Glomerular visceral epithelial cell (primary cell): Measurements from ENCODE around the gene MAP3K21.
A peak's percentile ranks its signal among the peaks of the same experiment; 100 is the strongest.

ENCODE experiments used
- DNase-seq: peaks from one replicate; pipeline ENCODE4 v3.0.0-alpha.2; 2016; ENCODE audit errors: extremely low spot score

MAP3K21 gene

DNA sequence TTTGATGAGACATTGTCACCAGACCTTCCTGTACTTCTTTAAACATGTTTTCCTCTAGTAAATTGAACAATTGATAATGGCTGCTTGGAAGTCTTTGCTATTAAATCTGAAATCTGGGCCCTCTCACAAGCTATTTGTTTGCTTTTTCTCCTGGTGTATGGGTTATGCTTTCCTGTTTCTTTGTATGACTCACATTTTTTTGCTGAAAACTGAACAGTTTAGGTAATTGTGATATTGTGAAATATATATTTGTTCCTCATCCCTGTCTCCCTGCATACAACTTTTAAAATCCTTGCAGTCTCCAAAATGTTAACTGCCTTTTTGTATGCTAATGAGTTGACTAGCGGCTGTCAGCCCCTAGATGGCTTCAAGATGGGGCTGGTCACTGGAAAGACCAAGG, 61.6 kb downstream of the MAP3K21 start:
- DNase-seq: no peak

DNA sequence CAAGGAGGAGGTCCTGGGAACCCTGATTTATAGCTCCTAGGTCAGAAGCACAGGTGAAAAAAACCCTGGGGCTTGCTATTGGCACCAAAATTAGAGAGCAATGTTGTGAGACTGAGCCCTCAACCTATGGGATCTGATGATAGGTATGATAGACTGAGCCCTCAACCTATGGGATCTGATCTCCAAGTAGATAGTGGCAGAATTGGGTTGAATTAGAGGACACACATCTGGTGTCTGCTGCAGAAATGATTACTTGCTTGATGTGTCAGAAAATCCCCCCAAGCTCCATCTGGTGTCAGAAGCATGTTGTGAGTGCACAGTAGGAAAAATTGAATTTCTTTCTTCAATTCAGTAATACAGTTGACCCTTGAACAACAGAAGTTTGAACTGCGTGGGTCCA, 62.4 kb downstream of the MAP3K21 start:
- no peak for DNase-seq

DNA sequence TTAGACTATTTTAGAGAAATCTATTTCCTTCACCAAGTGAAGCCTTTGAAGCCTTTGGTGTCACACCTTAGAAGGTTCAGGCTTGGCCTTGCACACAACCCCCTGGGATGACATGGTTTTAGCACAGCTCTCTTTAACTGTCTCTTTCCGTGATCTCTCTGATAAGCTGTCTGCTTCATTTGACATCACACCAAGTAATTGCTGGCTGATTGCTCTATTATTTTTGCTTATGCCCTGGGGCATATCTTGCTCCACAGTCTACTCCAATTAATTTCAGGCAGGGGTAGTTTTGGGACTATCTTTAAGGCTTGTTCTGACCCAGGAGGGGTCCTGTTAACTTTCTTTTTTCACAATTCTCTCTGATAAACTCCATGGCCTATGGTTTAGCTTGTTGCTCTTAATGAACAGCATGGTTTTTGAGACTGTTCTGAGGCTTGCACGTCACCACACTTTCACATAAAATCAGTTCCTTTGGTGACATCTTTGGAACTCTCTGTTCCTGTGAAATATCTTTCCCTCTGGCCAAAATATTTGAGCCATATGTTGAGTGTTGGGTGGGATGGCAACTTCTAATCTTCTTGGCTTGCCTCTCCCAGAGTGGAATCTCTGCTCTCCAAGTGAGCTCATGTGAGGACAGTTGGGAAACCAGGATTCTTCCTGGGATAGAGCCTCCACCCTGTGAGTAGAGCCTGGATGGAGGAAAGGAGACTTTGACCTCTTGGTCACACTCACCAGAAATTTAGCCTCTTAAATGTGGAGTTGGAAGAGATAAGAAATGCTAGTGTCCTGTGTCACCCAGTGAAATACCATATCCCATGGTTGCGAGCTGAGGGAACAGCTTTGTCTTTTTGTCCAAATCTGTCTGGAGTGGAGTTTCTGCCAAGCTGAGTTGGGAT, 63.6 kb downstream of the MAP3K21 start:
- no peak for DNase-seq

DNA sequence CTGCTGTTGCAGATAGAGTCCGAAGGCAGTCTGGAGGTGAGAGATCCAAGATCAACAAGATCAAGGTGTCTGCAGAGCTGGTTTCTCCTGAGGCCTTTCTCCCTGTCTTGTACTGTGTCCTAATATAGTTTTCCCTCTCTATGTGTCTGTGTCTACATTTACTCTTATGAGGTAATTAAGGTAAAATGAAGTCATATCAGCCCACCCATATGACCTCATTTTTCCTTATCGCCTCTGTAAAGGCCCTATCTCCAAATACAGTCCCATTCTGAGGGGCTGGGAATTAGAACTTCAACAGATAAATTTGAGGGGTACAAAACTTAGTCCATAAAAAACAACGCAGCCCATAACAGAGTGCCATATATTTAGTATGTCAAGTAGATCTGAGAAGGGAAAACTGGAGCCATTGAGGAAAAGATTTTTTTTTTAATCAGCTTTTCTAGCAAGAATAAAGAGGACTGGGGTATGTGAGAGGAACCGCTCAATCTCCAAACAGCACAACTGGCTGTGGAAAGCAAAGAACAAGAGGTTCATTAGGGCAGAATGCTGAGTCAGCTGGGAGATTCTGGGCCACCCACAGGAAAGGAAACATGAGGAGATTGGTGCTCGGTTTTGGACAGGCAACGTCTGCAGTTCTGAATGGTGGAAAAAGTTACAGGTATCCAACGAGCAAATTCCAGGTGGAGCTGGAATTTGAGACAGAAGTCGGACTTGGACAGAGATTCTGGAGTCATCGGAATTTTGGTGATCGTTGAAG, 65.7 kb downstream of the MAP3K21 start:
- no peak for DNase-seq

DNA sequence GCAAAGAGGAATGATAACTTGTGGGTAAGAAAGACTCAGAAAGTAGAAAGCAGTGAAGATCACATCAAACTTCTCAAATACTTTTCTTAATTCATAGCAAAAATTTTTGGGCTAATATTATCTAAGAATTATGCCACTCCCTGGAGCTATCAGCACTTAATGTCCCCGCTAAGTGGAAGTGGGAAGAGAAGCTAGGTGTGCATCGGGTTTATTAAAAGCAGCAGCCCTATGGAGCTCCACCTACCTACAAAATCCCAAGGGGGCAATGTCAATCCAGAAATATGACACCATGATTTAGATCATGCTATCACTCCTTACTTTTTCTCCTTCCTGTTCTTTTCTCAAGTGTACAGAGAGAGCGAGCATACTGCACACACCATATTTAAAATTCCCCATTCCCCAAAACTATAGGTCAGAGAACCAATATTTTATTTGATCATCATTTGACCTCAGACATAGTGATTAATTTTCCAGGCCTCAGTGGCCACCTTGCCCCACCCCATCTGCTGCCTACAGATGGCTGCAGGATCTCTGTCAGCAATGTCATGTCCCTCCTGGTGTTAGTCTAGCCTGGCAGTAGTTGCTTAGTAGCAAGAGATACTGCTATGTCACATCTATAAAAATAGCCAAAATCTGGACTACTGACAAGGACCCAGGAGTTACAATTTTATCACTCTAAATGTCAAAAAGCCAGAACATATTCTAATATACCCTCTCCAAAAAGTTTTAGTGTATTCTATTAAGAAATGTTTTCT, 66.6 kb downstream of the MAP3K21 start:
- no peak for DNase-seq

DNA sequence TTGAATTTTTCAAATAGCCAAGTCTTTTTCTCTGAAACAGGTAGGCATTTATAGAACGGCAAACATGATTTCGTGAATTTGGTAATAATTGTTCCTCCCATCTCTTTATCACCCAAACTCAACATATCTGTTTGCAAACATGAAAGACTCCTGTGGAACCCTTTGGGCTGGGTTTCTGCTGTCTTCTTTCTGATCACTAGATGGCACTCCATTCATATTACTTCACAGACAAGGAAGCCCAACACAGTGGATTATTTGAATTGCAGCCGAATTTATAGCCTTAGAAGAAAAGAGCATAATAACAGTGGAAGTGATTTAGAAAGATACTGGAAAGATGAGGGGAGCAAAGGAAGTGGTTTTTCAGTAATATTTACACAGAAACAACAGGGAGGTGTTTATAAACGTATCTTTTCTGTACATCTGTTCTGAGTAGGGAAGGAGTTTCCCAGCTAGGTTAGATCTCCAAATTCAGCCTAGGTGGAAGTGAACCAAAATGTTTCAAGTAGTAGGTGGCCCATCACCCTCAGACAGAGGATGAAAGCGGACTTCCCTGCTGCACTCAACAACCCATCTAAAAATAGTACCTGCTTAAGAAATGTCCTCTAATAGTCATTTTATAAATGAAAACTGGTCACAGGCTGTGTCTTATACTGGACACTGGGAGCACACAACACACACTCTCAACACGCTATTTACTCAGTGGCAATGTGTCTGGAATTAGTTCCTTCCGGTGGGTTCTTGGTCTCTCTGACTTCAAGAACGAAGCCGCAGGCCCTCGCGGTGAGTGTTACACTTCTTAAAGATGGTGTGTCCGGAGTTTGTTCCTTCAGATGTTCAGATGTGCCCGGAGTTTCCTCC, 67.6 kb downstream of the MAP3K21 start:
- DNase-seq: peak; percentile 62

DNA sequence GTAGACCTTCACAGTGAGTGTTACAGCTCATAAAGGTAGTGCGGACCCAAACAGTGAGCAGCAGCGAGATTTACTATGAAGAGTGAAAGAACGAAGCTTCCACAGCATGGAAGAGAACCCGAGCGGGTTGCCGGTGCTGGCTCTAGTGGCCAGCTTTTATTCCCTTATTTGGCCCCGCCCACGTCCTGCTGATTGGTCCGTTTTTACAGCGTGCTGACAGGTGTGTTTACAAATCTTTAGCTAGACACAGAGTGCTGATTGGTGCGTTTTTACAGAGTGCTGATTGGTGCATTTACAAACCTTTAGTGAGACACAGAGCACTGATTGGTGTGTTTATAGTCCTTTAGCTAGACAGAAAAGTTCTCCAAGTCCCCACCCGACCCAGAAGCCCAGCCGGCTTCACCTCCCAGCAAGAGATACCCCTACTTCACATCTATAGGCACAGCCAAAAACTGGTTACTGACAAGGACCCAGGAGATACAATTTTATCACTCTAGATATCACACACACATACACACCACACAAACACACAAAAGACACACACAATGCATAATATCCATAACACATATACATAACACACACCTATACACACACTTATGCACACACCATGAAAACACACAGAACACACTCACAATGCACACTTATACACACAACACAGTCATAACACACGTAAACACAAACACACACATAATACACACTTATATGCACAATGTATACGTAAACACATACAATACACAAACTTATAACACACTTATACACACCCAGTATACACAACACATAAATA, 68.5 kb downstream of the MAP3K21 start:
- no peak for DNase-seq

DNA sequence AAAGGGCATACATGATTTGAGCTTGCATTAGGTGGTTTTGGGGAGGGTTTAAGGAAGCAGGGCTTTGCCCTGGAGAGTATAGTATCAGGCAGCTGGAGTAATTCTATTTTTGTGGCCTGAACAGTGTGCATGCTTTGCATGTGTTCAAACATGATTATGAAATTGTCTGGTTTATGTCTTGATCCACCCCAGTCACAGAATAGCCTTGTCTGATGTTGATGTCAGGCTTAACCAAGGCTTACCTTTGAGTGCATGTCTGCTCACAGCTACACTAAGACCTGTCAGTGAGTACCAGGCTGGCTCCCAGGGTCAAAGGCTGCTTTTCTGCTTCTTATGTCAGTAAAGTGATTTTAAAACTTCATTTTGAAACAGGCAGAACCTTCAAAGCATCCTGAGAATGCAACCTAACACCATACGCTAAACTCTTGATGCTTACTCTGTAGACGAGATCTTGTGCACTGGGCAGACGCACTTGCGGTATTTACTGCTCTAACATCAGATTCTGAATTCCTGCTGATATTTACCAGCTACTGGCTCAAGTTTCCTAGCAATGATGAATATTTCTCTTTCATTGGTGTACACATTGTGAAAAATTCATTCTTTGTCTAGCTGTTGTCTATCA, 78.9 kb downstream of the MAP3K21 start:
- no peak for DNase-seq

DNA sequence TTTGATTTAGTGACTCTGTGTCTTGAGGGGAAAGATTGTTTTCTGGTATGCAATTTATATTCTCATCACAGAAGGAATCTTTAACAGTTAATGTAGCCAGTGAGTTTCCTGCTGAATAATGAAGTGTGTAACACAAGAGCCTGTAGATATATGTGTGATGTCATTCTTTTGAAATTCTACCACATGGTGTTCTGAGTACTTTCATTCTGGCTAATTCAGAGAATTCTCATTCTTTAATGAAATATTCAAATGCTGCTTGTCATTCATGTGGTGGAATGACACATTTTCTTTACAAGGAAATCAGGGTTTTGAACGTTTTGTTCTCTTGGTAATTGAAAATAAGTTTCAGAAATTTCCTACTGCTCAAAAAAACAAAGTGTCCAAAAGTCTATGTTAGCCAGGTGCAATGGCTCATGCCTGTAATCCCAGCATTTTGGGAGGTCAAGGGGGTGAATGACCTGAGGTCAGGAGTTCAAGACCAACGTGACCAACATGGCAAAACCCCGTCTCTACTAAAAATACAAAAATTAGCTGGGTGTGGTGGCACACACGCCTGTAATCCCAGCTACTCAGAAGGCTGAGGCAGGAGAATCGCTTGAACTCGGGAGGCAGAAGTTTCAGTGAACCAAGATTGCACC, 79.6 kb downstream of the MAP3K21 start:
- DNase-seq: no peak

DNA sequence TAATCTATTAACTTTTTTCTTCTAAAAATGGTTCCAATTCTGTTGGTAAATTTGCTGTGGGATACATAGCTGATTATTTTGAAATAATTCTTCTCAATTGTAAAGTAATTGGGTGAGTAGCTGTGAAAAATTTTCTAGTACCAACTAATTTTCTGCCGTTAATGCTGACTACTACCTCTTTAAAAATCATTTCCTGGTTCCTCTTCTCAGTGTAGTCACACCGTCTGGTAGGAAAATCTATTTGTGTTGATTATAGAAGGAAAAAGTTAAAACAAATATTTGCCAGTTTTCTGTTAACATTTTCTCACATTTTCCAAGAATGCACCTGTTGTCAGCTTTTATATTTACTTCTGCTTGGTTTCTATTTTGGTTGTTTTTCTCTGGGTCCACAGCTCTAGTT, 82.0 kb downstream of the MAP3K21 start:
- DNase-seq: no peak

DNA sequence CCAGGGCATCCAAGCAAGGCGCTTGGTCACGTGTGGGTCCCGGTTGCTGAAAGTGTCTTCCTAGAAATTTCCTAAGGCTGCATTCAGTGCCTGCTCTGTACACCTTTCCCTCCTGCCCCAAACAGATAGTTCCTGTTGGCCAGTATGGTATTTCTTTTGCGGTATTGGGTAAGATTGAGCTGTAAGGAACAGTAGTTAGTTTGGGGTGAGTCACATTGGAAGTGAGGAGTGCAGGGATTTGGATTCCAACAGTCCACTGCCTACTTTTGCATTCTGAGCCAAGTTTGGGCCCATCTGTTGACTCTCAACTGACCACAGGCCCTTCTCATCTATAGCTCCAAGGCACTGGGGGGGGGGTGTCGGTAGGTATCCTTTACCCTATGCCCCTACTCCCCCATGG, 83.4 kb downstream of the MAP3K21 start:
- DNase-seq: no peak

DNA sequence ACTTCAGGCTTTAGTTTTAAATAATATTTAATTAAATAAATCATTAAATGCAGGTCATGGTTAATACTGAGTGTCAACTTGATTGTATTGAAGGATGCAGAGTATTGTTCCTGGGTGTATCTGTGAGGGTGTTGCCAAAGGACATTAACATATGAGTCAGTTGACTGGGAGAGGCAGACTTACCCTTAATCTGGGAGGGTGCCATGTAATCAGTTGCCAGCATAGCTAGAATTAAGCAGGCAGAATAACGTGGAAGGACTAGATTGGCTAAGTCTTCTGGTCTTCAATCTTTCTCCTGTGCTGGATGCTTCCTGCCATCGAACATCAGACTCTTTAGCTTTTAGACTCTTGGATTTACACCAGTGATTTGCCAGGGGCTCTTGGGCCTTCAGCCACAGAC, 85.3 kb downstream of the MAP3K21 start:
- no peak for DNase-seq

DNA sequence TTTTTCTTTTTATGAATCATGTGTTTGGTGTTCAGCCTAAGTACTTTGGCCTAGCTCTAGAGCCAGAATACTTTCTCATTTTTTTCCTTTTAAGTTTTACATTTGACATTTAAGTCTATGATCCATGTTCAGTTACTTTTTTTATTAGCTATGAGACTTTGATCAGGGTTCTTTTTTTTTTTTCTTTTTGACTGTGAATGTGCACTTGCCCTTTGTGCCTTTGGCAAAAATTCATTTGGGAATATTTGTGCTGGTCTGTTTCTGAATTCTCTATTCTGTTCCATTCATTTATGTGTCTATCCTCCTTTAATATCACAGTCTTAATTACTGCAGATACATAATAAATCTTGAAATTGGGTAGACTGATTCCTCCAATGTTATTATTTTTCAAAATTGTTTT, 93.8 kb downstream of the MAP3K21 start:
- no peak for DNase-seq

DNA sequence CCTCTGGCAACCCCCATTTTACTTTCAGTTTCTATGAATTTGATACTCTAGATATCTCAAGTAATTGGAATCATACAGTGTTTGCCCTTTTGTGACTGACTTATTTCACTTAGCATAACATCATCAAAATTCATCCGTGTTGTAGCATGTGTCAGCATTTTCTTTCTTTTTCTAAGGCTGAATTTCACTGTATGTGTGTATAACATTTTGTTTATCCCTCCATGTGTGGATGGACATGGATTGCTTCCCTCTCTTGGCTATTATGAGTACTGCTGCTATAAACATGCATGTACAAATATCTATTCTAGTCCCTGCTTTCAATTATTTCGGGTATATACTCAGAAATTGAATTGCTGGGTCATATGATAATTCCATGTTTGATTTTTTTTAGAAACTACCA, 97.3 kb downstream of the MAP3K21 start:
- DNase-seq: peak; percentile 13

DNA sequence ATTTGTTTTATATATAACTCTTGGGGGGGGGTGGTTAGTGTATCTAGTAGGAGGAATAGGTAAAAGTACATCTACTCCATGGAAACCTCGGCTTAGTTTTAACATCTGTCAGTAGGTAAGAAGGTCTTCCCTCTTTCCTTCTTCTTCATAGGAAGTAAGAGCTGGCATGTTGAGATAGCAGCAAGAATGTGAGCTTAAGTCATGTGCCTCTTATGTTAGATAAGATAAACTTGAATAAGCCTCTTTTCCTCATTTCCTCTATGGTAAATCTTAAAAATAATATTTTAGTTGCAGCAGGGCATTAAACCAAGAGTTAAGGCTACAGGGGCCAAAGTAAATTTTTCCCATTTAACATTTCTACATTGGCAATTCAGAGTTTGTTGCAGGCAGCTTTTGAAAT, 100.4 kb downstream of the MAP3K21 start:
- DNase-seq: no peak

DNA sequence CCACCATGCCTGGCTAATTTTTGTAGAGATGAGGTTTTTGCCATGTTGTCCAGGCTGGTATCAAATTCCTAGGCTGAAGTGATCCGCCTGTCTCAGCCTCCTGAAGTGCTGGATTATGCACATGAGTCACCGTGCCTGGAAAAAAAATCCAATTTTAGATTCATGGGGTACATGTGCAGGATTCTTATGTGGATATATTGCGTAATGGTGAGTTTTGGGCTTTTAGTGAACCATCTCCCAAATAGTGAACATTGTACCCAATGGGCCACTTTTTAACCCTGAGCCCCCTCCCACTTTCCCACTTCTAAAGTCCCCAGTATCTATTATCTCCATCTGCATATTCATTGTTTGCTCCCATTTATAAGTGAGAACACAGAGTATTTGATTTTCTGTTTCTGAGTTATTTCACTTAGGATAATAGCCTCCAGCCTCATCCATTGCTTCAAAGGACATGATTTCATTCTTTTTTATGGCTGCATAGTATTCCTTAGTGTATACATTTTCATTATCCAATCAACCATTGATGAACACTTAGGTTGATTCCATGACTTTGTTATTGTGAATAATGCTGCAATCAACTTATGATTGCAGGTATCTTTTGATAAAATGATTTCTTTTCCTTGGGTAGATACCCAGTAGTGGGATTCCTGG, 104.4 kb downstream of the MAP3K21 start:
- no peak for DNase-seq

DNA sequence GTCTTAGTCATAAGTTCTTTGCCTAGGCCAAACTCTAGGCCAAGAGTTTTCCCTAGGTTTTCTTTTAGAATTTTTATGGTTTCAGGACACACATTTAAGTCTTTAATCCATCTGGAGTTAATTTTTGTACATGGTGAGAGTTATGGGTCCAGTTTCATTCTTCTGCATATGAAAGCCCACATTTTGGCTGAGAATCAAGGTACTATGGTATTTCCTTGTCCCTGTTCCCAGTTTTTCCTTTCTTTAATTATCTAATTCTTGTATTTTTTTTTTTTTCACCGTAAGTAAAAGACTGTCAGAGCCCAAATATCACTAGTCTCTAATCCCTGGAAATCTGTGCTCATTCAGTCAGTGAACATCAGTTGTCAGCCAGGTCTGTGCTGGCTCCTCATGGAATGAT, 105.4 kb downstream of the MAP3K21 start:
- no peak for DNase-seq

DNA sequence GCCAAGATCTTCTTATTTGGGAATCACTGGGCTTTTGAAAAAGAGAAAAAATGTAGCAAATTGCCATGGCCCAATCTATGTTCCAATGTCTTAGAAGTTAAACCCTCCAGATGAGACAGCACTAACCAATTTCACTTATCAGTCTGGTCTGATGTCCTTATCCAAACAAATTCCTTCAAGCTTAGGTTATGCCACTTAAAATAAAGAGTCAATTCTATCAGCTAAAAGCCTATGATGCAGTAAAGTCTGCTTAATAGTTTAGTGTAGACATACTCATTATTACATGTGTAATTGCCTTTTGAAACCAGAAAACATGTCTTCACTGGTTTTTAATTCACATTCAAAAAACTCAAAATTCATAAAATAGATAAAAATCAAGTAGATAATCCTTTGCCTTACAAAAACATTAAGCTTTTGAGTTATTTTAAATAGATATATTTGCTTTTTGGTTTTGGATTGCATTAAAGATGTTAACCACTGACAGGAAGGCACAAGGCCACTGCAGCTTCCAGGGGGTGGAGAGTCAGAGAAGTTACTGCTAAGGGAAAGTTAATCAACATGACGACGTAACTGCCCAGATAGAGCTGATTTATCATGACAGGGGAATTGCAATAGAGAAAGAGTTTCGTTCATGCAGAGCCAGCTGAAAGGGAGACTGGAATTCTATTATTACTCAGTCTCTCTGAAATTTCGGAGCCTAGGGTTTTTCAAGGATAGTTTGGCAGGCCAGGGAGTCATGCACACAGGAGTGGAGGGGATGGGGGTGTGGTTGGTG, 106.1 kb downstream of the MAP3K21 start:
- no peak for DNase-seq
